Activated CD4-positive, CD25-positive, alpha-beta regulatory T cell treated with anti-CD3 and anti-CD28 coated beads, Interleukin-2, amount 50 U/mL, for 16 hours (primary cell): ENCODE measurements around the gene PRAMEF18.
"Not testable (repeated sequence)": the region's sequence is repeated elsewhere in the genome, so short reads cannot be mapped to it uniquely, and the experiment has no call there.

Source experiments
- DNase-seq: peaks from one replicate; pipeline ENCODE4 v3.0.0-alpha.2; 2020; ENCODE audit warnings: low read depth, low spot score

The PRAMEF18 gene

DNA sequence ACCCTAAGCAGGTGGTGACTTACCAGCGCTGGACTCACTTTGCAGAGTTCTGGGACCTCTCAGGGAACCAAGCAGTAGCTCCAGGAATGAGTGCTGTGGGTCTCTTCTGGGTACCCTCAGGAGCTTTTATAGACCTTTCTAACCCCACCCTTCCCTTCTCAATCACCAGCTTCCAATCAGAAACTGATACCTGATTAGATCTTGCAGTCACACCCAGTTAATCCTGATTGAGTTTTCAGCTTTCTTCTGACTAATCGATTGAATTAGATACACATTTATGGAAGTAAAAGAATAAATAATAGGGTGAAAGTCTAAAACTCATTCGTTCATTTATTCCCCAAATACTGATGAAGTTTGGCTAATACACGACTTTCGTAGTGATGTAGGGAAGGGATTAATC lies 24.6 kb downstream of the PRAMEF18 start, which contains the start of gene PRAMEF13:
Gene PRAMEF13, minus strand, starts transcription at position 101 of the 400 bp plus-strand sequence. CDS start 1,820 bp downstream, outside the sequence.
- DNase-seq = not testable (repeated sequence)
